ENCODE data around the gene CA5A. TPM values are rescaled to one million over a fixed set of nuclear protein-coding genes. Genes with fewer than 3 reads are reported as not detected.
A peak's percentile ranks its signal among the peaks of the same experiment; 100 is the strongest.

The CA5A gene
- total and polyA plus RNA-seq, 2 of the 13 experiments (the other 11 are each of a cell fraction or from before 2014, with no cell fraction given), result 66.8 to 106 TPM

DNA sequence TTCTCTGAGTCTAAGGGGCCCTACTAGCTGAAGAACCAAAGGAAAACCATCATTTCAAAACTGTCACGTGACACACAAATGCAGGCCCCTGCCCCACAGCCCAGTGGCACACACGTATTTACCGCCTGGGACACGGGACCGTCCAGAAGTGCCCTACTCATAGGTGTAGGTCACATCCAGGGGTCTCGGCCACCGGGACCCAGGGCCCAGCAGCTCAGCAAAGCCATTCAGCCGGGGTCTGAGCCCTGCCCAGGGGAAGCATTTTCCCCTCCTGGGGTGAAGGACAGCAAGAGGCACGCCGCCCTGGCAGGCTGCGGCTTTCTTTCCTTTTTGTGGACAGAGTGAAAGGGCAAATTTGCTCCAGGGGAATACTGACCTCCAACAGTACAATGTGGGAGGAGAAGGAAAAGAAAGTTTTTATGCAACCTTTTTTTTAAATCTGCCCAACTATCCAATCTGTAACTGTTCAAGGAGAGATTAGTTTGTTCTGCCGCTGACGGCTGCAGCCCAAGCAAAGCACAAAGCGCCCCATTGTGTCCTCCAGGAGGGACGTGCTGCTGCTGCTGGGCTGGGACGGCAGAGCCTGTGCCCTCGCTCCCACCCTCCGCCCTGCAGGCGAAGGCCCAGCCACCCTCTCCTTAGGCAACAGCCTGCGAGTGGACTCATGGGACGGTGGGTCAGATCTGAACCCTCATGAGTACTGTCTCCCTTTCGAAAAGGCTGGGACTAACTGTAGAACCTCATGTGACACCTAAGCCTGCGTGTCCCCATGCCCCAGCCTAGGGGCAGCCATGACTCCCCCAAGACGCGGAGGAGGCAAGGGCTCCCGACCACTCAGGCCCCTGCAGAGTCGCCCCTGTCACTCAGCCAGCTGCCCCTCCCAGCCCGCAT is 88.3 kb downstream of the CA5A start (continued):
- peak; percentile 85; the same call in 1 of the 2 replicates for TF ChIP-seq MAZ (IDR thresholded peaks at IDR 0.05; ENCODE audit: borderline replicate concordance, low read depth, low read length)
- no peak; the same call in none of the 2 replicates for TF ChIP-seq MAZ (CRISPR knock-in tag; IDR thresholded peaks at IDR 0.05; ENCODE audit: low read depth)
- peak; percentile 82; the same call in 1 of the 2 replicates for TF ChIP-seq ZNF124 (CRISPR knock-in tag; IDR thresholded peaks at IDR 0.05)
- TF ChIP-seq HOXA5 (CRISPR knock-in tag; IDR thresholded peaks at IDR 0.05), result peak; percentile 76; the same call in 1 of the 2 replicates
- TF ChIP-seq SPEN (CRISPR knock-in tag; IDR thresholded peaks at IDR 0.05; ENCODE audit: low read depth), result peak; percentile 70
- TF ChIP-seq, protein P1, sequence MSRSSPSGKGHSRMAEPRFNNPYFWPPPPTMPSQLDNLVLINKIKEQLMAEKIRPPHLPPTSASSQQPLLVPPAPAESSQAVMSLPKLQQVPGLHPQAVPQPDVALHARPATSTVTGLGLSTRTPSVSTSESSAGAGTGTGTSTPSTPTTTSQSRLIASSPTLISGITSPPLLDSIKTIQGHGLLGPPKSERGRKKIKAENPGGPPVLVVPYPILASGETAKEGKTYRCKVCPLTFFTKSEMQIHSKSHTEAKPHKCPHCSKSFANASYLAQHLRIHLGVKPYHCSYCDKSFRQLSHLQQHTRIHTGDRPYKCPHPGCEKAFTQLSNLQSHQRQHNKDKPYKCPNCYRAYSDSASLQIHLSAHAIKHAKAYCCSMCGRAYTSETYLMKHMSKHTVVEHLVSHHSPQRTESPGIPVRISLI (CRISPR knock-in tag; IDR thresholded peaks at IDR 0.05; ENCODE audit: borderline replicate concordance), result peak; percentile 97
- peak; percentile 89 for TF ChIP-seq HNRNPL (IDR thresholded peaks at IDR 0.05; ENCODE audit: low read depth, low read length)
- TF ChIP-seq SALL1 (CRISPR knock-in tag; IDR thresholded peaks at IDR 0.05), result peak; percentile 91
- peak; percentile 80 for TF ChIP-seq TCF7 (IDR thresholded peaks at IDR 0.05; ENCODE audit: low read depth)
- TF ChIP-seq, protein P2, sequence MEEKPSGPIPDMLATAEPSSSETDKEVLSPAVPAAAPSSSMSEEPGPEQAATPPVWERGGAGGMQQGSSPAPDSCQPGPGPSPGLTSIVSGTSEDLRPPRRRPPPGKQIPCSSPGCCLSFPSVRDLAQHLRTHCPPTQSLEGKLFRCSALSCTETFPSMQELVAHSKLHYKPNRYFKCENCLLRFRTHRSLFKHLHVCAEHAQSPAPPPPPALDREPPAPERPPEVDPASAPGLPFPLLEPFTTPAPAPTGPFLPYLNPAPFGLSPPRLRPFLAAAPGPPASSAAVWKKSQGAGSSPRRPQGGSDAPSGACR (CRISPR knock-in tag; IDR thresholded peaks at IDR 0.05), result peak; percentile 55; the same call in 1 of the 2 replicates
- no peak for TF ChIP-seq FOXC1 (CRISPR knock-in tag; IDR thresholded peaks at IDR 0.05; ENCODE audit: borderline replicate concordance)
- TF ChIP-seq NAIF1 (CRISPR knock-in tag; IDR thresholded peaks at IDR 0.05; ENCODE audit: borderline replicate concordance), result peak; percentile 65; the same call in 1 of the 2 replicates
- peak; percentile 73 for TF ChIP-seq BCL6 (CRISPR knock-in tag; IDR thresholded peaks at IDR 0.05)
- TF ChIP-seq, protein P3, sequence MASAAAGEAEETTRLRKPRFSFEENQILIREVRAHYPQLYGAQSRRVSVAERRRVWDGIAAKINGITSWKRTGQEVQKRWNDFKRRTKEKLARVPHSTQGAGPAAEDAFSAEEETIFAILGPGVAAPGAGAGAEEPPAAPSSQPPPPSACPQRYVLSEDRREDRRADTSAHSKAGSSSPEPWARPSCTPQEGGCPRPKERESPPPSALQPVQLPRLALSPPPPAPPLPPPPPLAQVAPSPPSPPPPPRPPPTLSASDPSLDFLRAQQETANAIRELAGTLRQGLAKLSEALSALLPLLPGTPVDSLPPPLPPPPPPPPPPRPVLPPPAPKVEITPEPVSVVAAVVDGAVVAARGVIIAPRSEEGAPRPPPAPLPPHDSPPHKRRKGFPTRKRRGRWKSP (CRISPR knock-in tag; IDR thresholded peaks at IDR 0.05), result no peak
- TF ChIP-seq, protein P4, sequence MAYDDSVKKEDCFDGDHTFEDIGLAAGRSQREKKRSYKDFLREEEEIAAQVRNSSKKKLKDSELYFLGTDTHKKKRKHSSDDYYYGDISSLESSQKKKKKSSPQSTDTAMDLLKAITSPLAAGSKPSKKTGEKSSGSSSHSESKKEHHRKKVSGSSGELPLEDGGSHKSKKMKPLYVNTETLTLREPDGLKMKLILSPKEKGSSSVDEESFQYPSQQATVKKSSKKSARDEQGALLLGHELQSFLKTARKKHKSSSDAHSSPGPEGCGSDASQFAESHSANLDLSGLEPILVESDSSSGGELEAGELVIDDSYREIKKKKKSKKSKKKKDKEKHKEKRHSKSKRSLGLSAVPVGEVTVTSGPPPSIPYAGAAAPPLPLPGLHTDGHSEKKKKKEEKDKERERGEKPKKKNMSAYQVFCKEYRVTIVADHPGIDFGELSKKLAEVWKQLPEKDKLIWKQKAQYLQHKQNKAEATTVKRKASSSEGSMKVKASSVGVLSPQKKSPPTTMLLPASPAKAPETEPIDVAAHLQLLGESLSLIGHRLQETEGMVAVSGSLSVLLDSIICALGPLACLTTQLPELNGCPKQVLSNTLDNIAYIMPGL (CRISPR knock-in tag; IDR thresholded peaks at IDR 0.05; ENCODE audit: borderline replicate concordance in 1 of 2, low read depth in 1 of 2), result peak in 1 of 2 experiments; percentile 86; a peak in 3 of 4 replicates
- TF ChIP-seq KLF13 (CRISPR knock-in tag; IDR thresholded peaks at IDR 0.05), result no peak
- TF ChIP-seq ZNF598 (CRISPR knock-in tag; IDR thresholded peaks at IDR 0.05; ENCODE audit: borderline replicate concordance), result peak; percentile 71
- TF ChIP-seq, protein P5, sequence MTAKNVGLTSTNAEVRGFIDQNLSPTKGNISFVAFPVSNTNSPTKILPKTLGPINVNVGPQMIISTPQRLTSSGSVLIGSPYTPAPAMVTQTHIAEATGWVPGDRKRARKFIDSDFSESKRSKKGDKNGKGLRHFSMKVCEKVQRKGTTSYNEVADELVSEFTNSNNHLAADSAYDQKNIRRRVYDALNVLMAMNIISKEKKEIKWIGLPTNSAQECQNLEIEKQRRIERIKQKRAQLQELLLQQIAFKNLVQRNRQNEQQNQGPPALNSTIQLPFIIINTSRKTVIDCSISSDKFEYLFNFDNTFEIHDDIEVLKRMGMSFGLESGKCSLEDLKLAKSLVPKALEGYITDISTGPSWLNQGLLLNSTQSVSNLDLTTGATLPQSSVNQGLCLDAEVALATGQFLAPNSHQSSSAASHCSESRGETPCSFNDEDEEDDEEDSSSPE (CRISPR knock-in tag; IDR thresholded peaks at IDR 0.05), result peak; percentile 80
- TF ChIP-seq TEAD2 (CRISPR knock-in tag; IDR thresholded peaks at IDR 0.05), result no peak
- TF ChIP-seq ZBTB38 (CRISPR knock-in tag; IDR thresholded peaks at IDR 0.05), result peak; percentile 90
- peak; percentile 12 for TF ChIP-seq CAMTA2 (CRISPR knock-in tag; IDR thresholded peaks at IDR 0.05; ENCODE audit: borderline replicate concordance)
- TF ChIP-seq RAD51 (IDR thresholded peaks at IDR 0.05; ENCODE audit: borderline replicate concordance), result peak; percentile 95
- 0 out of 2 replicates have a peak, but pooled peaks have one; percentile 58 for TF ChIP-seq GTF3A (CRISPR knock-in tag; conservative IDR thresholded peaks at IDR 0.05)
